NB4 (cell line): ENCODE data around the gene FAM107B.
"Not testable (repeated sequence)": the region's sequence is repeated elsewhere in the genome, so short reads cannot be mapped to it uniquely, and the experiment has no call there.

Experiments used
- DNase-seq: peaks from one replicate; pipeline ENCODE4 v3.0.0; 2010; ENCODE audit warnings: low read depth
- H3K4me3 ChIP-seq: one replicate; pipeline ENCODE4 v1.5.1; 2011; ENCODE audit warnings: mild to moderate bottlenecking, low read depth, low read length, moderate library complexity
- CTCF ChIP-seq: IDR thresholded peaks from one replicate; pipeline ENCODE4 v1.5.1; 2012; ENCODE audit warnings: low read depth, low read length
- MAX ChIP-seq: IDR thresholded peaks from 2 replicates; pipeline ENCODE4 v1.6.1; 2011; ENCODE audit warnings: low read depth, low read length
- MYC ChIP-seq: IDR thresholded peaks from 2 replicates; pipeline ENCODE4 v1.6.1; 2011; ENCODE audit warnings: low read depth, low read length
- POLR2A ChIP-seq: IDR thresholded peaks from 2 replicates; pipeline ENCODE4 v1.6.1; 2011; ENCODE audit warnings: mild to moderate bottlenecking; ENCODE audit not compliant: insufficient read length; ENCODE audit errors: extremely low read depth

Gene FAM107B

GRCh38 chr10:14645239-14645960, 129.3 kb downstream of the FAM107B start:
- no peak overlapping the region for H3K4me3 ChIP-seq
- DNase-seq: no peak
- no peak for TF ChIP-seq POLR2A
- no peak for TF ChIP-seq CTCF
- TF ChIP-seq MYC: no peak
- no peak for TF ChIP-seq MAX

GRCh38 chr10:14639637-14640036, 135.1 kb downstream of the FAM107B start:
- H3K4me3 ChIP-seq: no peak overlapping the region
- TF ChIP-seq MYC (no peak), MAX (no peak), CTCF (no peak), POLR2A (no peak)
- DNase-seq: no peak

GRCh38 chr10:14635043-14635710, 139.5 kb downstream of the FAM107B start:
- no peak overlapping the region for H3K4me3 ChIP-seq
- no peak for DNase-seq
- TF ChIP-seq POLR2A (no peak), MAX (no peak), CTCF (no peak), MYC (no peak)

- not testable (repeated sequence) for H3K4me3 ChIP-seq, DNase-seq
Measured at GRCh38 chr10:14634572-14634971, 140.1 kb downstream of the FAM107B start.

GRCh38 chr10:14625765-14626525, 148.8 kb downstream of the FAM107B start:
- TF ChIP-seq MYC: no peak
- H3K4me3 ChIP-seq: no peak overlapping the region
- no peak for DNase-seq

GRCh38 chr10:14625192-14625631, 149.5 kb downstream of the FAM107B start:
- TF ChIP-seq CTCF (no peak), MYC (no peak), POLR2A (no peak), MAX (no peak)
- no peak for DNase-seq
- no peak overlapping the region for H3K4me3 ChIP-seq
